ENCODE results near the gene ENOPH1.
"Not testable (repeated sequence)": the region's sequence is repeated elsewhere in the genome, so short reads cannot be mapped to it uniquely, and the experiment has no call there.

The ENOPH1 gene

DNA sequence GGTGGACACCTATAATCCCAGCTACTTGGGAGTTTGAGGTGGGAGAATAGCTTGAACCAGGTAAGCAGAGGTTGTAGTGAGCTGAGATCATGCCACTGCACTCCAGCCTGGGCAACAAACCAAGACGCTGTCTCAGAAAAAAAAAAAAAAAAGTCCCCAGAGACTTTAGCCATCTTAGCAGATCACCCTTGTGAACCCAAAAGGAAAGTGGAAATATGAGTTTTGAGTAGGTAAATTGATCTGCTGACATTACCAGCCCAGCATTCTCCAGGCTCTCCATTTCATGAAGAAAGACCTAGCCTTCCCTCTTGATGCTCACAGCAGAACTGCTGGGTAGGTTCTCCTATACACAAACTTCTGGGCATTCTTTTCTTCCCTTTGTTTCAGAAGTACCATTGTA is 32.1 kb upstream of the ENOPH1 start:
- Histone ChIP-seq H3K27ac (ENCODE audit: low read depth, low read length) (no peak overlapping the region), H3K36me3 (ENCODE audit: control insufficient read depth in 5 of 5, insufficient read depth in 5 of 5, low read length in 5 of 5) (no peaks in the 10 kb centered on the region), H3K9me3 (ENCODE audit: control insufficient read depth in 5 of 5, low read length in 5 of 5) (no peaks in the 10 kb centered on the region), H3K4me1 (ENCODE audit: control insufficient read depth in 5 of 5, insufficient read depth in 5 of 5, low read length in 5 of 5) (no peaks in the 10 kb centered on the region), H3K27me3 (ENCODE audit: control insufficient read depth in 5 of 5, insufficient read depth in 4 of 5, low read length in 5 of 5) (no peaks in the 10 kb centered on the region), H3K9ac (ENCODE audit: low read length in 5 of 5) (no peak overlapping the region), H3K4me3 (ENCODE audit: low read depth in 1 of 5, low read length in 5 of 5) (no peak overlapping the region)

DNA sequence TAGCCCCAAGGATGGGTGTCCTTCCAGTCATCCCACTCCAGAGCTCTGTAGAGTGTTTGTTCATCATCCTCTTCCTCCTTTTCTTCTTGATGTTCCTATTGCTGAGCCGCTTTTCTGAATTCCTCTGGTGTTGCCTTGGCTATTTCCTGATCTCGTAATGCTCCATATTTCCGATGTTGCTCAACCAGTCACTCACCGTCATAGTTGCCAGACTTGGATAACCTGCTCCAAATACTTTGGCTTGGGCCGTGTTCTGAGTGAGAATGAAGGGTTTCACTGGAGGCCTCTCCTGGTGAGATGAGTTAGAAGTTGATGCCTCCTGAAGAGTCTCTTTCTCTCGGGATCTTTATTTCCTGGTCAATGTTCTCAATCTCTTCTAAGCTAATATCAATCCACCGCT is 28.8 kb upstream of the ENOPH1 start:
- Histone ChIP-seq H3K27me3 (ENCODE audit: control insufficient read depth in 5 of 5, insufficient read depth in 4 of 5, low read length in 5 of 5) (no peaks in the 10 kb centered on the region), H3K4me1 (ENCODE audit: control insufficient read depth in 5 of 5, insufficient read depth in 5 of 5, low read length in 5 of 5) (no peaks in the 10 kb centered on the region), H3K9ac (ENCODE audit: low read length in 5 of 5) (no peak overlapping the region), H3K36me3 (ENCODE audit: control insufficient read depth in 5 of 5, insufficient read depth in 5 of 5, low read length in 5 of 5) (no peaks in the 10 kb centered on the region), H3K4me3 (ENCODE audit: low read depth in 1 of 5, low read length in 5 of 5) (no peak overlapping the region), H3K9me3 (ENCODE audit: control insufficient read depth in 5 of 5, low read length in 5 of 5) (no peaks in the 10 kb centered on the region), H3K27ac (ENCODE audit: low read depth, low read length) (no peak overlapping the region)

DNA sequence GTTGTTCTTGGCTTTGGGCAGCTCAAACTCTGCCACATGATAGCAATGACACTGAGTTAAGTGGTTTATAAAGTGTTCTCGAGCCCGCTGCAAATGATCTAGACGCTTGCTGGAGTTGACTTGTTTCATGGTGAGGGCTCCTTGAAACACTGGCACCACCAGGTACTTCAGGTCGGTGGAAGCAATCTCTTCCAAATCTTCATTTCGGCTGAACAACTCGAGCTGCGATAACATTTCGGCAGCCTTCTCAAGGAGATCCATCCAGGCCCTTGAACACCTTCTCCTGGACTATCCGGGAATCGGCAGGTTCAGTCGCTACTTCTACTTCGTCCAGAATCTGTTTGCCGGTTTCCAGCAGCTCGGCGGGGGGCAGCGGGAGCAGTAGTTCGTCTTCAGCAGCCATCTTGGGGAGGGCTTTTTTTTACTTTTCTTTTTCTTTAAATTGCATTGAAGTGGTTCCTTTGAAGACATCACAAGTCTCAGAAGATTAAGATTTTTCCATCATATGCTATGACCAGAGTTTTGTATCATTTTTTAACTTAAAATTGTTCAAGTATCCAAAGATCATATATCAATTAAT is 28.1 kb upstream of the ENOPH1 start:
- Histone ChIP-seq H3K4me3 (ENCODE audit: low read depth in 1 of 5, low read length in 5 of 5) (no peak overlapping the region), H3K27ac (ENCODE audit: low read depth, low read length) (no peak overlapping the region), H3K27me3 (ENCODE audit: control insufficient read depth in 5 of 5, insufficient read depth in 4 of 5, low read length in 5 of 5) (no peaks in the 10 kb centered on the region), H3K36me3 (ENCODE audit: control insufficient read depth in 5 of 5, insufficient read depth in 5 of 5, low read length in 5 of 5) (no peaks in the 10 kb centered on the region), H3K9ac (ENCODE audit: low read length in 5 of 5) (no peak overlapping the region), H3K9me3 (ENCODE audit: control insufficient read depth in 5 of 5, low read length in 5 of 5) (no peaks in the 10 kb centered on the region), H3K4me1 (ENCODE audit: control insufficient read depth in 5 of 5, insufficient read depth in 5 of 5, low read length in 5 of 5) (no peaks in the 10 kb centered on the region)

DNA sequence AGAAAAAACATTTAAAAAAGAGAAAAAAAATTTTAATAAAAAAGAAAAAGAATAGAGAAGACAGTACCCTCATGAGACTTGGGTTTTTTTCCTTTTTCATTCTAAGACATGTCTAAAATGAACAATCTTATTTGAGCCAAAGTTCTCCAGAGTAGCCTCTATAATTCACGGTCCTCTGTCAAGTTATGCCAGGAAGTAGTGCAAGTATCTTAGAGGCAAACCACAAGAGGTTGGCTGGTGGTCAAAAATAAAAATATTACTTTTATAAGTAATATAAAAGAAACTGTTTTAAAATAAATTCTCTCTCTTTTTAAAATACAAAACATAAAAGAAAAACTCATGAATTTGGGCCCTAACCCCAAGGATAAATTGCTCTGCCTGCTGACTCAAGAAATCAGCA is 26.7 kb upstream of the ENOPH1 start:
- H3K27me3 ChIP-seq (ENCODE audit: control insufficient read depth in 5 of 5, insufficient read depth in 4 of 5, low read length in 5 of 5), result no peaks in the 10 kb centered on the region
- no peaks in the 10 kb centered on the region for H3K9me3 ChIP-seq (ENCODE audit: control insufficient read depth in 5 of 5, low read length in 5 of 5)
- H3K4me1 ChIP-seq (ENCODE audit: control insufficient read depth in 5 of 5, insufficient read depth in 5 of 5, low read length in 5 of 5), result no peaks in the 10 kb centered on the region
- H3K4me3 ChIP-seq (ENCODE audit: low read depth in 1 of 5, low read length in 5 of 5), result no peak overlapping the region
- H3K27ac ChIP-seq (ENCODE audit: low read depth, low read length), result no peak overlapping the region
- H3K36me3 ChIP-seq (ENCODE audit: control insufficient read depth in 5 of 5, insufficient read depth in 5 of 5, low read length in 5 of 5), result no peaks in the 10 kb centered on the region
- H3K9ac ChIP-seq (ENCODE audit: low read length in 5 of 5), result no peak overlapping the region

DNA sequence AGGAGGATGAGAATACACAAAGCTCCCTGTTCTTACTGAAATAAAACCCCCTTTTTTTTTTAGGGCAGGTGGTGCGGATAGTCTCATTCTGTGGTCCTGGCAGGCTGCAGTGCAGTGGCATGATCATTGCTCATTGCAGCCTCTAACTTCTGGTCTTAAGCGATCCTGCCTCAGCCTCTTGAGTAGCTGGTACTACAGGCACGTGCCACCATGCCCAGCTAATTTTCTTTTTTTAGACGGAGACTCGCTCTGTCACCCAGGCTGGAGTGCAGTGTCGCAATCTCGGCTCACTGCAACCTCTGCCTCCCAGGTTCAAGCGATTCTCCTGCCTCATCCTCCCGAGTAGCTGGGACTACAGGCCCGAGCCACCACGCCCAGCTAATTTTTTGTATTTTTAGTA is 15.3 kb upstream of the ENOPH1 start:
- H3K27me3 ChIP-seq (ENCODE audit: control insufficient read depth in 5 of 5, insufficient read depth in 4 of 5, low read length in 5 of 5); H3K27ac ChIP-seq (ENCODE audit: low read depth, low read length): not testable (repeated sequence)

DNA sequence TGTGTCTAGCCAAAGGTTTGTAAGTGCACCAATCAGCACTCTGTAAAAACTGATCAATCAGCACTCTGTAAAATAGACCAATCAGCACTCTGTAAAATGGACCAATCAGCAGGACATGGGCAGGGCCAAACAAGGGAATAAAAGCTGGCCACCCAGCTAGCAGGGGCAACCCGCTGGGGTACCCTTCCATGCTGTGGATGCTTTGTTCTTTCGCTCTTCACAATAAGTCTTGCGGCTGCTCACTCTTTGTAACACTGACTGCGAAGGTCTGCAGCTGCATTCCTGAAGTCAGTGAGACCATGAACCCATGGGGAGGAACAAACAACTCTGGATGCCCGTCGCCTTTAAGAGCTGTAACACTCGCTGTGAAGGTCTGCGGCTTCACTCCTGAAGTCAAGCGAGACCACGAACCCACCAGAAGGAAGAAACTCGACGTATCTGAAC is 14.4 kb upstream of the ENOPH1 start:
- H3K4me3 ChIP-seq (ENCODE audit: low read depth in 1 of 5, low read length in 5 of 5), result no peak overlapping the region
- no peaks in the 10 kb centered on the region for H3K9me3 ChIP-seq (ENCODE audit: control insufficient read depth in 5 of 5, low read length in 5 of 5)
- no peak overlapping the region for H3K9ac ChIP-seq (ENCODE audit: low read length in 5 of 5)
- H3K27ac ChIP-seq (ENCODE audit: low read depth, low read length), result no peak overlapping the region
- H3K36me3 ChIP-seq (ENCODE audit: control insufficient read depth in 5 of 5, insufficient read depth in 5 of 5, low read length in 5 of 5), result no peaks in the 10 kb centered on the region
- H3K4me1 ChIP-seq (ENCODE audit: control insufficient read depth in 5 of 5, insufficient read depth in 5 of 5, low read length in 5 of 5), result no peaks in the 10 kb centered on the region
- no peaks in the 10 kb centered on the region for H3K27me3 ChIP-seq (ENCODE audit: control insufficient read depth in 5 of 5, insufficient read depth in 4 of 5, low read length in 5 of 5)

More for the DNA sequence above, 15.3 kb upstream of the ENOPH1 start:
- not testable (repeated sequence) for H3K9ac ChIP-seq (ENCODE audit: low read length in 5 of 5); H3K4me3 ChIP-seq (ENCODE audit: low read depth in 1 of 5, low read length in 5 of 5); H3K4me1 ChIP-seq (ENCODE audit: control insufficient read depth in 5 of 5, insufficient read depth in 5 of 5, low read length in 5 of 5); H3K36me3 ChIP-seq (ENCODE audit: control insufficient read depth in 5 of 5, insufficient read depth in 5 of 5, low read length in 5 of 5); H3K9me3 ChIP-seq (ENCODE audit: control insufficient read depth in 5 of 5, low read length in 5 of 5)

DNA sequence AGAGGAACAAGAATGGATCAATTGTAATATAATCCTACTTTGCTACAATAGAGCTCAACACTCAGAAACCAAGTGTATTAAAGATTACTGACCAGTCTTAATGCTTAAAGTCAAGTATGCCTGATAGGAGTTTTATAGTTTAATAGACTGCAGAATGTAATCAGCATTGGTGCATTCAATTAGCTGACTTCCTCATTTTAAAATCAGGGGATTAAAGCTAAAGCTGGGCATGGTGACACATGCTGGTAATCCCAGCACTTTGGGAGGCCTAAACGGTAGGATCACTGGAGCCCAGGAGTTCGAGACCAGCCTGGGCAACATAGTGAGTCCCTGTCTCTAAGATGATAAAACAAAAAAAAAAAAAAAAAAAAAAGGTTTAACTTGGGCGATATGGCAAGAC is 10.9 kb upstream of the ENOPH1 start:
- no peaks in the 10 kb centered on the region for H3K4me1 ChIP-seq (ENCODE audit: control insufficient read depth in 5 of 5, insufficient read depth in 5 of 5, low read length in 5 of 5)
- no peak overlapping the region for H3K4me3 ChIP-seq (ENCODE audit: low read depth in 1 of 5, low read length in 5 of 5)
- no peak overlapping the region for H3K9ac ChIP-seq (ENCODE audit: low read length in 5 of 5)
- no peak overlapping the region for H3K27ac ChIP-seq (ENCODE audit: low read depth, low read length)
- H3K9me3 ChIP-seq (ENCODE audit: control insufficient read depth in 5 of 5, low read length in 5 of 5), result no peaks in the 10 kb centered on the region
- peaks cover 19 to 27% (median 23%) of the 10 kb centered on the region in 5 donors for H3K36me3 ChIP-seq (ENCODE audit: control insufficient read depth in 5 of 5, insufficient read depth in 5 of 5, low read length in 5 of 5)
- no peaks in the 10 kb centered on the region for H3K27me3 ChIP-seq (ENCODE audit: control insufficient read depth in 5 of 5, insufficient read depth in 4 of 5, low read length in 5 of 5)

DNA sequence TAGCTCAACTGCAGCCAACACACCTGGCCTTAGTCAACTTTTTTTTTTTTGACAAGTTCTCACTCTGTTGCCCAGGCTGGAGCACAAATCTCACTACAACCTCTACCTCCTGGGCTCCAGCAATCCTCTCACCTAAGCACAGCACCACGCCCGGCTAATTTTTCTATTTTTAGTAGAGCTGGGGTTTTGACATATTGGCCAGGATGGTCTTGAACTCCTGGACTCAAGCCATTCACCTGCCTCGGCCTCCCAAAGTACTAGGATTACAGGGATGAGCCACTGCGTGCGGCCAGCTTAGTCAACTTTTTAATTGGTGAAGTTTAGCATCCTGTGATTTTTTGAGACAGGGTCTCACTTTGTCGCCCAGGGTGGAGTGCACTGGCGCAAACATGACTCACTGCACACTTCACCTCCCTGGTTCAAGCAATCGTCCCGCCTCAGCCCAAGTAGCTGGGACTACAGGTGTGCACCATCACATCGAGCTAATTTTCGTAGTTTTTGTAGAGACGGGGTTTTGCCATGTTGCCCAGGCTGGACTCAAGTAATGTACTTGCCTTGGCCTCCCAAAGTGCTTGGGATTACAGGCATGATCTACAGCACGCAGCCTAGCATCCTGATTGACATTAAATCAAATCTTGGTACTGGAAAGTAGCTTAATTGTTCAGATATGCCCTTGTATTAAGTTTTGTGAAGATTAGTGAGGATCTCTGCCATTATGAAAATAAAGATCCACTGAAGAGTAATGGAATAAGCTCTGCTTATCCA is 8.4 kb upstream of the ENOPH1 start:
- Histone ChIP-seq H3K36me3 (ENCODE audit: control insufficient read depth in 5 of 5, insufficient read depth in 5 of 5, low read length in 5 of 5) (peaks cover 42 to 50% (median 46%) of the 10 kb centered on the region in 5 donors), H3K4me1 (ENCODE audit: control insufficient read depth in 5 of 5, insufficient read depth in 5 of 5, low read length in 5 of 5) (peaks cover 3 to 13% (median 8%) of the 10 kb centered on the region in 5 donors), H3K9me3 (ENCODE audit: control insufficient read depth in 5 of 5, low read length in 5 of 5) (no peaks in the 10 kb centered on the region), H3K4me3 (ENCODE audit: low read depth in 1 of 5, low read length in 5 of 5) (no peak overlapping the region), H3K9ac (ENCODE audit: low read length in 5 of 5) (no peak overlapping the region), H3K27me3 (ENCODE audit: control insufficient read depth in 5 of 5, insufficient read depth in 4 of 5, low read length in 5 of 5) (no peaks in the 10 kb centered on the region), H3K27ac (ENCODE audit: low read depth, low read length) (no peak overlapping the region)

DNA sequence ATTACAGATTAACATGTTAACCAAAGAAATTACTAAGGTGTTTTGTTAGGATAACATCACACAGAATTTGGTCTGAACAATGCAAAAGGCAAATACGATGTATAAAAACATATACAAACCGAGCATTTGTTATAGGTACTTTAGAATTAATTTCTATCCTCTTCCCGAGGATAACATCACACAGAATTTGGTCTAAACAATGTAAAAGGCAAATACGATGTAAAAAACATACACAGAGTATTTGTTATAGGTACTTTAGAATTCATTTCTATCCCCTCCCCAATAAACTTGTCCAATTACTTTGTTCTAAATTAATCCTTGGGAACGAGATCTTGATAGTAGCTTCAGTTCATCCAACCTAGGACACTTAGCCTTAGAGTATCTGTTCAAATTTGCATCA is 7.8 kb upstream of the ENOPH1 start:
- Histone ChIP-seq H3K9me3 (ENCODE audit: control insufficient read depth in 5 of 5, low read length in 5 of 5) (no peaks in the 10 kb centered on the region), H3K36me3 (ENCODE audit: control insufficient read depth in 5 of 5, insufficient read depth in 5 of 5, low read length in 5 of 5) (peaks cover 42 to 52% (median 47%) of the 10 kb centered on the region in 5 donors), H3K4me3 (ENCODE audit: low read depth in 1 of 5, low read length in 5 of 5) (no peak overlapping the region), H3K27me3 (ENCODE audit: control insufficient read depth in 5 of 5, insufficient read depth in 4 of 5, low read length in 5 of 5) (no peaks in the 10 kb centered on the region), H3K4me1 (ENCODE audit: control insufficient read depth in 5 of 5, insufficient read depth in 5 of 5, low read length in 5 of 5) (peaks cover 3 to 19% (median 15%) of the 10 kb centered on the region in 5 donors), H3K27ac (ENCODE audit: low read depth, low read length) (peak overlapping the region; percentile 64), H3K9ac (ENCODE audit: low read length in 5 of 5) (no peak overlapping the region)

DNA sequence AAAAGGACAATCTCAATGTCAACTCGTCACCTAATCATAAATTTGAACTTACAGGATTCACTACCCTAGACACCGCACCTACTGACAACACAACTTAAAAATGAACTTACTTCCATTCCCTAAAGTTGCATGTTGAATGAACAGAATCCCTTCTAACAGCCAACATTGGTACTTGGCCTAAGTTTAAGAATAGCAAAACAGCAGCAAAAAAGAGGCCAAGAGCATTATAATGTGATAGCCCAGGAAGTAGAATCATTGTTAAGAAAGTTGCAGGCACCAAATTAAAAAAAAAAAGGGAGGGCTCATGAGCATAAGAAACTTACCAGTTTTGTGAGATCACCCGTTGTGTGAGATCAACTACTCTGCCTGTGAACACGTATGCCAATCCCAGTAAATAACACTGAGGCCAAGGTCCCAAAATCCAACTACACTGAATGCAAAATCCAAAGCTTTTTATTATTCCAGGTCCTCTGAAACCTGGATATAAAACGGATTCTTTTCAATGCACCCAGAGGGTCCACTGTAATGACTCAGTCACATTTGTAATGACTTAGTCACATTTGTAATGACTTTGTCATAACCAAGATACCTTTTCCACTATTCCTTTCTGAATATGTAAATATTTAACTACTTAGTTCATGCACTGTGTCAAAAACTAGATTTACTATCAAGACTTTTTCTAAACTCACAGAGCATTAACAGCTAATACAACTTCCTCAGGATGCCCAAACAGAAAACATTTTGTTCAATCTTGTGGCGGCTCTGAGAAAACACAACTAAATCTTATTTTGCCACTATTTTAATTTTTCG is 6.9 kb upstream of the ENOPH1 start:
- no peak overlapping the region for H3K4me3 ChIP-seq (ENCODE audit: low read depth in 1 of 5, low read length in 5 of 5)
- H3K9ac ChIP-seq (ENCODE audit: low read length in 5 of 5), result no peak overlapping the region
- H3K9me3 ChIP-seq (ENCODE audit: control insufficient read depth in 5 of 5, low read length in 5 of 5), result no peaks in the 10 kb centered on the region
- H3K36me3 ChIP-seq (ENCODE audit: control insufficient read depth in 5 of 5, insufficient read depth in 5 of 5, low read length in 5 of 5), result peaks cover 42 to 54% (median 47%) of the 10 kb centered on the region in 5 donors
- H3K27me3 ChIP-seq (ENCODE audit: control insufficient read depth in 5 of 5, insufficient read depth in 4 of 5, low read length in 5 of 5), result no peaks in the 10 kb centered on the region
- H3K4me1 ChIP-seq (ENCODE audit: control insufficient read depth in 5 of 5, insufficient read depth in 5 of 5, low read length in 5 of 5), result peaks cover 5 to 28% (median 23%) of the 10 kb centered on the region in 5 donors
- peak overlapping the region; percentile 64 for H3K27ac ChIP-seq (ENCODE audit: low read depth, low read length)
